Right lobe of liver (tissue), 4 donors: Measurements from ENCODE around the gene LCMT1.

Experiments
- CTCF ChIP-seq, 4 donors: fragments of 200-600 bp in 3 of 4; fragments of 450-650 bp in 1 of 4; IDR thresholded peaks; one replicate each; pipeline versions ENCODE4 v1.5.1 to v1.8.0; 2016 to 2022; ENCODE audit warnings: antibody characterized with exemption in 4 of 4, mild to moderate bottlenecking in 2 of 4
- POLR2A ChIP-seq: fragments of 450-650 bp; IDR thresholded peaks from one replicate; pipeline ENCODE4 v1.6.1; 2017; ENCODE audit warnings: antibody characterized with exemption, mild to moderate bottlenecking
- donor health status: DM: no; HTN: no; CAD: no.
- donor health status: DM: no; HTN: no; CAD: no.
- donor health status: DM: no; HTN: yes; CAD: no.

GRCh38 chr16:25148568-25149215 lies 37.1 kb downstream of the LCMT1 start:
- TF ChIP-seq CTCF (IDR thresholded peaks at IDR 0.05) (no peak), POLR2A (no peak)
